ENCODE results near the gene ZHX3.

- TF ChIP-seq POLR2A (IDR thresholded peaks at IDR 0.05; ENCODE audit: low read length) (no peak), GATA1 (IDR thresholded peaks at IDR 0.05; ENCODE audit: low read depth, low read length) (no peak)
These were observed 104.2 kb downstream of the ZHX3 start for GRCh38 chr20:41213150-41213820.

Measured in erythroblast (primary cell).